SJSA1 (cell line): Measurements from ENCODE around the gene SPRR1B. TPM values are rescaled to one million over a fixed set of nuclear protein-coding genes. Genes with fewer than 3 reads are reported as not detected.
"Not testable (repeated sequence)": the region's sequence is repeated elsewhere in the genome, so short reads cannot be mapped to it uniquely, and the experiment has no call there.

Experiments
- DNase-seq, 2 experiments: peaks; one replicate each; pipeline ENCODE4 v3.0.0-alpha.2; 2015 to 2020; ENCODE audit warnings: low spot score in 2 of 2, low read depth in 1 of 2
- H3K27ac ChIP-seq: fragments of 250-450 bp; sonication (Bioruptor Pico); 2 replicates; pipeline ENCODE4 v1.5.1; 2020; ENCODE audit warnings: mild to moderate bottlenecking, moderate library complexity
- H3K27me3 ChIP-seq: fragments of 250-450 bp; sonication (Bioruptor Pico); replicated peaks from 2 replicates; pipeline ENCODE4 v1.5.1; 2020; ENCODE audit warnings: mild to moderate bottlenecking, moderate library complexity
- H3K36me3 ChIP-seq: fragments of 250-450 bp; sonication (Bioruptor Pico); 2 replicates; pipeline ENCODE4 v1.5.1; 2020; ENCODE audit warnings: mild to moderate bottlenecking
- H3K4me1 ChIP-seq: fragments of 250-450 bp; sonication (Bioruptor Pico); replicated peaks from 2 replicates; pipeline ENCODE4 v1.6.1; 2021; ENCODE audit warnings: mild to moderate bottlenecking
- H3K4me3 ChIP-seq: fragments of 250-450 bp; sonication (Bioruptor Pico); 2 replicates; pipeline ENCODE4 v1.5.1; 2020; ENCODE audit warnings: mild to moderate bottlenecking
- H3K9me3 ChIP-seq: fragments of 250-450 bp; sonication (Bioruptor Pico); replicated peaks from 2 replicates; pipeline ENCODE4 v1.5.1; 2020; ENCODE audit warnings: mild to moderate bottlenecking
- total RNA-seq: library from RNA; depleted of rRNA; stranded (reverse); fragments of >200 nt; shearing (Covaris generic); gene quantifications from 2 replicates; pipeline ENCODE4 v1.2.3, GENCODE V29; 2014

SPRR1B gene
- total RNA-seq, 1 experiment from 2014 or later: not detected

DNA sequence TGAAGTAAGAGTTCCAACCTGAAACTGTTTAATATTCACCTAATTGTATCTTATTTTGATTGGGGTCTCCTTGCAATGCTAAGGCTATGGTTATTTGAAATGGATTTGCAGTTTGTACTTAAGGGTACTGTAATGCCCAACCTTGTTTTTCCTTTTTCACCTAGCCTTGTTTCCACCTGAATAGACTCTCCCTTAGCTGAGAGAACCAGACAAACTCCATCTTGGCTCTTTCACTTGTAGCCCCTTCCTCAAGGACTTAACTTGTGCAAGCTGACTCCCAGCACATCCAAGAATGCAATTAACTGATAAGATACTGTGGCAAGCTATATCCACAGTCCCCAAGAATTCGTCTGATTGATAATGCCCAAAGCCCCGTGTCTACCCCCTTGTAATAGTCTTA lies 9.2 kb upstream of the SPRR1B start:
- DNase-seq, H3K27me3 ChIP-seq, H3K4me1 ChIP-seq, H3K4me3 ChIP-seq, H3K36me3 ChIP-seq, H3K27ac ChIP-seq, H3K9me3 ChIP-seq: not testable (repeated sequence)

DNA sequence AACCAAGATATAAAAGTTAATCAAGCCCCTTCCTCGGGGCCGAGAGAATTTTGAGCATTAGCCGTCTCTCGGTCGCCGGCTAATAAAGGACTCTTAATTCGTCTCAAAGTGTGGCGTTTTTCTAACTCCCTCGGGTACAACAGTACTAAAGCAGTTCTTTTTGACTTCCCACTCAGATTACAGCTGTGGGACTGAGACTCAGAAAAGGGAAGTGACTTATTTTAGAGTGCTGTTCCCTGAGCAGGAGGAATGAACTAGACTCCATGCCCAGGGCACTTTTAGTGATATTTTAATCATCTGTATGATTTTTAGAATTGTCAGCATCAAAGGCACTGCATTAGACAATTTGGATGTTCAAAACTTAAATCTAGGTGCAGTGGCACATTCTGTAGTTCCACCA lies 8.7 kb upstream of the SPRR1B start:
- not testable (repeated sequence) for DNase-seq, H3K4me1 ChIP-seq, H3K9me3 ChIP-seq, H3K27ac ChIP-seq, H3K4me3 ChIP-seq, H3K27me3 ChIP-seq, H3K36me3 ChIP-seq

DNA sequence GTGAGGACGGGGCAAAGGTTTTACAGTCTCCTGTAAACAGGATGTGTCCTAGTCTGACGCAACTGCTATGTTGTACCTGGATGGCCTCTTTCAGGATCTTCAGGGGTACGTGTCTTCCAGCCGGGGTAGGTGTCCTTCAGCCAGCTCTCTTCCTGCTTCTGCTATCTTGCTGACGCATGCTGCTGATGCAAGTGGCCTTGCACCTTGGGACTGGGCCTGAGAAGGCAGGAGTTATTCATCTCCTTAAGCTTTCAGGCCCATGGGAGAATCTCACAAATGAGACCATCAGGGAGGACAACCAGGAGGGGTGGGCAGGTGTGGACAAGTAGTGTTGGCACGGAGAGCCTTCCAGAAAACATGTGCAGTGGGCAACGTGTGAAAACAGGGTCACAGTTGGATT lies 7.9 kb upstream of the SPRR1B start:
- no peaks in the 10 kb centered on the region for H3K4me1 ChIP-seq
- H3K27ac ChIP-seq: no peak overlapping the region
- H3K4me3 ChIP-seq: no peak overlapping the region
- no peak for DNase-seq
- no peaks in the 10 kb centered on the region; the same call in 1 of the 2 replicates for H3K27me3 ChIP-seq
- no peaks in the 10 kb centered on the region for H3K36me3 ChIP-seq
- H3K9me3 ChIP-seq: no peaks in the 10 kb centered on the region

DNA sequence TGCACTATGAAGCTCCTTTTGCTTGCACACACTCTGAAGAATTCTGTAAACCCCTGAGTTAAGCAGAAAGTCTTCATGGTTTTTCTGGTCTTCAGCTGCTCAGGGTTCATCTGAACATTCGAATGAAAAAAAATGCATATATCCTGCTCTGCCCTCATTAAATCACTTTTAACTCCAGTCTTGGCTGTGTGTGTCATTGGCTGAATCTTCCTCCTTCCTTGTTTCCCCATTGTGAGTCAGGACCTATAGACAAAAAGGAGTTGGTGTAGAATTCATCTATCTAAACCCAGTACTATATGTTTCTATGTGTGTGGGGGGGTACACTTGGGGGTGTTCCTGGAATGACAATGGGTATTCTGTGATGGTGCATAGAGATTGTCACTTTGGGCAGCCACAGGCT lies 6.6 kb upstream of the SPRR1B start:
- H3K36me3 ChIP-seq: no peaks in the 10 kb centered on the region
- no peaks in the 10 kb centered on the region for H3K4me1 ChIP-seq

DNA sequence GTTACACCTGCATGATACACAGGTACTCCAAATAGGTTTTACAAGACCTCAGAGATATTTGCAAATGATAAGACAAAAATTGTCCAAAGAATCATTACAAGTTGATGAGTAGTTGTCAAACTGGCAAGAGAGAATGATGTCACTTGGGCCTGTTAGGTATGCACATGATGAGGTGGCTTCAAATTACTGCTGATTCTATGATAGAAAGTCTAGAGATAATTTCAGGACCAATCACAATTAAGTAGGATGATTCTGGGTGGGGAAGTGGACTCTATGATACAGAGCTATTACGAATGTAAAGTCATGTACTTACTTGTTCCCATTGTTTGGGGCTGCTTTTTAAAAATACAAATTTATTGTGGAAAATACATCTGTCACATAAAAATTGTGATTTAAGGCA lies 5.2 kb upstream of the SPRR1B start:
- no peaks in the 10 kb centered on the region for H3K36me3 ChIP-seq
- H3K9me3 ChIP-seq: no peaks in the 10 kb centered on the region
- no peak overlapping the region for H3K4me3 ChIP-seq
- H3K27me3 ChIP-seq: no peaks in the 10 kb centered on the region; the same call in 1 of the 2 replicates
- H3K4me1 ChIP-seq: no peaks in the 10 kb centered on the region
- no peak for DNase-seq
- H3K27ac ChIP-seq: no peak overlapping the region

More for the DNA sequence above, 6.6 kb upstream of the SPRR1B start:
- Histone ChIP-seq H3K27ac (no peak overlapping the region), H3K9me3 (no peaks in the 10 kb centered on the region), H3K27me3 (no peaks in the 10 kb centered on the region; the same call in 1 of the 2 replicates), H3K4me3 (no peak overlapping the region)
- no peak for DNase-seq

DNA sequence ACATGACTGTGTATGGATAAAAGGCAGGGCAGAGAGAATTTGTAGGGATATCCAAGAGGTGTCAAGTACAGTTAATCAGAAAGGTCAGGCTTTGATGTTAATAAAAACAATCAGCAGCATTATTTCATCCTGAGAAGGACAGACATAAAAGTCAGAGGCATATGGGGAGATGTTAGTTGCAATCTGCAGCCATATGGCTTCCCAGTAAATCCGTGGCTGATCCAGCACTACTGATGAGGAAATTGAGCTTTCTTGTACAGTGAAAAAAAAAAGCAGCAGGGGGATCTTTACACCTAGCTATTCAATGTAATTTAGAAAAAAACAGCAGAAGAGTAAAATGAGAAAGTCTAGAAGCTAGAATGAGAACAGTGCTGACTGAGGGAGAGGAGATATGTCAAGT lies 2.2 kb upstream of the SPRR1B start:
- Histone ChIP-seq H3K4me1 (no peaks in the 10 kb centered on the region), H3K27ac (no peak overlapping the region), H3K36me3 (no peaks in the 10 kb centered on the region), H3K9me3 (no peaks in the 10 kb centered on the region), H3K27me3 (no peaks in the 10 kb centered on the region), H3K4me3 (no peak overlapping the region)
- no peak for DNase-seq

DNA sequence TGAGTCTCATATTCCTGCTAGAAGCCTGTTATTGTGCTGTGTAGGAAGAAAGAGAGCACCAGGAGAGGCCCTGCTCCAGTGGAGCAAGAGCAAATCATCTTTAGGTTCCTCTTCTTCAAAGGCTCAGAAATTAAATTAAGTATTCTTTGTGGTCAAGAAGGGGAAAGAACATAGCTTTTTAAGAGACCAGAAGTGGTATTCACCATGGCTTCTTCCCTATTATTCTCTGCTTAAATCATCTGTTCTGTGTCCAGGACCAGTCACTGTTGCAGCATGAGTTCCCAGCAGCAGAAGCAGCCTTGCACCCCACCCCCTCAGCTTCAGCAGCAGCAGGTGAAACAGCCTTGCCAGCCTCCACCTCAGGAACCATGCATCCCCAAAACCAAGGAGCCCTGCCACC lies 1.1 kb downstream of the SPRR1B start:
- Histone ChIP-seq H3K36me3 (no peaks in the 10 kb centered on the region), H3K4me1 (no peaks in the 10 kb centered on the region), H3K4me3 (no peak overlapping the region), H3K9me3 (no peaks in the 10 kb centered on the region), H3K27ac (no peak overlapping the region), H3K27me3 (no peaks in the 10 kb centered on the region)
- DNase-seq: no peak

DNA sequence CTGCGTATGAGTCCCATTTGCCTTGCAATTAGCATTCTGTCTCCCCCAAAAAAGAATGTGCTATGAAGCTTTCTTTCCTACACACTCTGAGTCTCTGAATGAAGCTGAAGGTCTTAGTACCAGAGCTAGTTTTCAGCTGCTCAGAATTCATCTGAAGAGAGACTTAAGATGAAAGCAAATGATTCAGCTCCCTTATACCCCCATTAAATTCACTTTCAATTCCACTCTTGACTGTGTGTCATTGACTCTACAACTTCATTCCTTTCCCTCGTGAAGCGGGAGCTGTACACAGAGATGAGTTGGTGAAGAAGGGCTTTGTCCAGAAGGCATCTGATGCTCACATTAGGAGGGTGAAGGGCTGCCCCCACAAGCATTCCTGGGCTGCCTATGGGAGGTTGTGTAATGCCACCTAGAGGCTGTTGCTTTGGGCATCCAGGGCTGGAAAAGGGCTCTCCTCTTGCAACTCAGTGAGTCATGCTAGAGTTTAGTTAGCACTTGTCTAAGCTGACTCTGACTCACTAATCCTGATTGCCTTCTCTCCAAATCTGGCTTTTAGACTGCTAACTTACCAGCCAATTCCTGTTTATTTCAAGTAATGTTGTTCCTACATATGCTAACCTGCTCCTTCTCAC lies 1.8 kb downstream of the SPRR1B start:
- peak; percentile 33 to 70 for DNase-seq
- Histone ChIP-seq H3K36me3 (no peaks in the 10 kb centered on the region), H3K4me3 (no peak overlapping the region), H3K27me3 (no peaks in the 10 kb centered on the region), H3K27ac (no peak overlapping the region), H3K9me3 (no peaks in the 10 kb centered on the region), H3K4me1 (no peaks in the 10 kb centered on the region)

DNA sequence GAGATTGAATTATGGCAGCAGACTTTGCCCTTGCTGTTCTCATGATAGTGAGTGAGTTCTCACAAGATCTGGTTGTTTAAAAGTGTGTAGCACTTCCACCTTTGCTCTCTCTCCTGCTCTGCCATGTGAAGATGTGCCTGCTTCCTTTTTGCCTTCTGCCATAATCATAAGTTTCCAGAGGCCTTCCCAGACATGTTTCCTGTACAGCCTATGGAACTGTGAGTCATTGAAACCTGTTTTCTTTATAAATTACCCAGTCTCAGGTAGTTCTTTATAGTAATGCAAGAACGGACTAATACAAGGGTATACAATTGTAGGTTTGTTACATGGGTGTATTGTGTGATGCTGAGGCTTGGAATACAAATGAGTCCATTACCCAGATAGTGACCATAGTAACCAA lies 4.2 kb downstream of the SPRR1B start:
- no peaks in the 10 kb centered on the region for H3K36me3 ChIP-seq
- DNase-seq: no peak
- H3K27ac ChIP-seq: no peak overlapping the region
- no peaks in the 10 kb centered on the region for H3K27me3 ChIP-seq
- no peaks in the 10 kb centered on the region for H3K9me3 ChIP-seq
- no peaks in the 10 kb centered on the region for H3K4me1 ChIP-seq
- H3K4me3 ChIP-seq: no peak overlapping the region

DNA sequence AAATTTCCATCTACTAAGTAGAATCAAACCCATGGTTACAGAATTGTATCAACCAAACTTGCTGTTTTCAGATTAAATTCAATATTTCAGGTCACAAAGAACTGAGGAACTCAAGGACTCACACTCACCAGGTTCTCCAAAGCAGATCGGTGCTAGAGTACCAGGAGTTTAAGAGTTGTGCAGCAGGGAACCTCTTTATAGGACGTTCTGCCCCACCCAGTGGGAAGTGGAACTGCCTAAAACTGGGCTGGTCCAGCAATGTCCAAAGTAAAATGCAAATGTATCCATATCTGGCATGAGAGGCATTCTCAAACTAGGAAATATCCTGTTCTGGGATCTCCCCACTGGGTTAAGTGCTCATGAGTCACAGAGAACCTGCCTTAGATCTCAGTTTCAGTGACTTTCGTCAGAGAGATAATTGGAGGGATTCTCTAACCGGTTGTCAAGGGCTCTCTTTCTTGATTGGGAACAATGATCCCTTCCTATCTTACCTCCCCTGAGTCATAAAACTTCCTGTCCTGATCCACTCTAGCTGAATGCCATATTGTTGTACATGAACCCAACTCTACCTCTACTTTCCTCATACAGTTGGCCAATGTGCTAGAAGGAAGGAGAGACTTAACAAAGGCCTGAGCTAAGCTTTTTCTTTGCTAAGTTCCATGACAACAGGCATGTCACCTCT lies 10.1 kb downstream of the SPRR1B start, which contains the start of gene SPRR2D:
Gene SPRR2D, minus strand, starts transcription at position 171 of the 682 bp plus-strand sequence. CDS start 774 bp downstream, outside the sequence.
- Histone ChIP-seq H3K9me3 (no peaks in the 10 kb centered on the region), H3K4me3 (no peak within 1 kb of the TSS)
- DNase-seq: no peak

DNA sequence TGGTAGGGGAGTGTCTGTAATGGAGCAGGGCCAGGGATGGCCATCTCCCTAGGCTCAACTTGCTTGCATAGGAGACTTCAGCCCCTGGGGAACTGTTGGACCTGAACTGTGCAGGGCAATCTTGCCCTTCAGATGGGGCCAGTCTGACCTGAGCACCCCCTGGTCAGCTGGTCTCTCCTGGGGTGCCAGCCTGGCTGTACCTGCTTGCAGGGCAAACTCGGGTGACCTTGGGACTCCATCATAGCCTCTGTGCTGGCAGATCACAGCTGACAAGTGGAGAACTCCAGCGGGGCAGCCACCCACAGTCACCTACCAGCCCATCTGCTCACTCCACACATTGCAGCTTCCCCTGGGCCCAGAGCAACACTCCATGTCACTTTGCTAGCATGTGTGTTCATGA lies 18.2 kb downstream of the SPRR1B start:
- H3K27ac ChIP-seq: no peak overlapping the region
- DNase-seq: no peak

More for the DNA sequence above, 10.1 kb downstream of the SPRR1B start, which contains the start of gene SPRR2D:
- no peak within 1 kb of the TSS for H3K27ac ChIP-seq
- H3K4me1 ChIP-seq: no peaks in the 10 kb centered on the region
- no peaks in the 10 kb centered on the region for H3K36me3 ChIP-seq
- no peaks in the 10 kb centered on the region for H3K27me3 ChIP-seq

DNA sequence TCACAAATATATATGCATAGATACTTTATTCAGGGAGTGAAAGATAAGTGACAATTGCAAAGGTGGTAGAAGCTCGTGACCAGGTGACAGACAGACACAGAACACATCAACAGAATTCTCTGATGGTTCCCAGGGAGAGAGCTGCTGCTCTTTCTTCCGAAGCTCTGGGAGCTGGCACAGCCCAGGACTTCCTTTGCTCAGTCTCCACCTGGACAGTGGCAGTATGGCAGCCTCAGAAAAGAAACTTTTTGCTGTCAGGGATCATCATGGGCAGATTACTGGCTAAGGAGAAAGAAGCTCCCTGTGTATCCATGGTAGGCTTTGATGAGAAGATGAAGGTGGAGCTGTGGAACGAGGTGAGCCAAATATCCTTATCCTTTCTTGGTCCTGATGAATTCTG lies 25.1 kb downstream of the SPRR1B start:
- H3K27me3 ChIP-seq, DNase-seq, H3K4me1 ChIP-seq, H3K27ac ChIP-seq, H3K9me3 ChIP-seq, H3K36me3 ChIP-seq, H3K4me3 ChIP-seq: not testable (repeated sequence)

More for the DNA sequence above, 18.2 kb downstream of the SPRR1B start:
- Histone ChIP-seq H3K27me3 (no peaks in the 10 kb centered on the region), H3K9me3 (no peaks in the 10 kb centered on the region), H3K4me1 (no peaks in the 10 kb centered on the region), H3K4me3 (no peak overlapping the region), H3K36me3 (no peaks in the 10 kb centered on the region)

DNA sequence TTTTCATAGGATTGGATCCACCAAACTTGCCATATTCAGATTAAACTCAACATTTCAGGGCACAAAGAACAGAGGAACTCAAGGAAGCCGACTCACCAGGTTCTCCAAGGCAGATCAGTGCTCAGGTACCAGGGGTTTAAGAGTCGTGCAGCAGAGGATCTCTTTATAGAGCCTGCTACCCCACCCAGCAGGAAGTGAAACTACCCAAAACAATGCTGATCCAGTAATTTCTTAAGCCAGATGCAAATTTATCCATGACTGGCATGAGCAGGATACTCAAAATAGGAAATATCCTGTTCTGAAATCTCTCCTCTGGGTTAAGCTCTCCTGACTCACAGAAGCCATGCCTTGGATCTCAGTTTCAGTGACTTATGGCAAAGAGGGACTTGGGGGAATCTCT lies 26.4 kb downstream of the SPRR1B start, which contains the start of gene SPRR2A:
Gene SPRR2A, minus strand, starts transcription at position 138 of the 400 bp plus-strand sequence. CDS start 777 bp downstream, outside the sequence.
- Histone ChIP-seq H3K27me3 (no peaks in the 10 kb centered on the region), H3K9me3 (no peaks in the 10 kb centered on the region), H3K4me3 (no peak within 1 kb of the TSS), H3K4me1 (no peaks in the 10 kb centered on the region), H3K27ac (no peak within 1 kb of the TSS), H3K36me3 (no peaks in the 10 kb centered on the region)
- DNase-seq: no peak

DNA sequence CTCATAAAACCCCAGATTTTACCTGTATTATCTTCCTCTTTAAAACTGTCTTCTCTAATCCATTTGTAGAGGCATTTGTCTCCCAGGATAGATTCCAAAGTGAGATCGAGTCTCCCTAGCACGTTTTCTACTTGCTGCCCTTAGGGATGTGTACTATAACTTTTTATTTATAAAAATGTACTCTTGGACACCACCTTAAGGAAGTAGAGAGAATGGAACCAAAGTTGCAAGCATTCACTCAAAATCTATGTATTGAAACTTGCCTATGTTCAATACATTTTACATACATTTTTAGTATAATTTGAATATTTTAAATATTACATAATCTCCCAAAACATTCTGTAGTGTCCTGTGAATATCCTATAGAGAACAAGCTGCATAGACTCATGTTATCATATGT lies 27.2 kb downstream of the SPRR1B start:
- H3K36me3 ChIP-seq: no peaks in the 10 kb centered on the region
- H3K9me3 ChIP-seq: no peaks in the 10 kb centered on the region
- no peak overlapping the region for H3K27ac ChIP-seq
- H3K27me3 ChIP-seq: no peaks in the 10 kb centered on the region
- H3K4me1 ChIP-seq: no peaks in the 10 kb centered on the region
- no peak overlapping the region for H3K4me3 ChIP-seq
- DNase-seq: no peak
